Neural cell (in vitro differentiated cells): ENCODE data around the gene REXO1.

Source experiments
- EP300 ChIP-seq: fragments of 450-650 bp; conservative IDR thresholded peaks from 2 replicates; pipeline ENCODE4 v1.6.1; 2014; ENCODE audit warnings: antibody characterized with exemption, mild to moderate bottlenecking, moderate library complexity; ENCODE audit not compliant: poor library complexity, severe bottlenecking
- EZH2 ChIP-seq: fragments of 200-600, 300-800 bp; shearing (Covaris generic), sonication (generic); IDR thresholded peaks from 2 replicates; pipeline ENCODE4 v1.6.1; 2014; ENCODE audit warnings: antibody characterized with exemption, low read length, borderline replicate concordance, mild to moderate bottlenecking; ENCODE audit not compliant: insufficient read depth, poor library complexity, severe bottlenecking
- POLR2AphosphoS5 ChIP-seq: IDR thresholded peaks from 2 replicates; pipeline ENCODE4 v1.6.1; 2012
- SMC3 ChIP-seq: fragments of 450-650 bp; conservative IDR thresholded peaks from 2 replicates; pipeline ENCODE4 v1.6.1; 2014; ENCODE audit warnings: antibody characterized with exemption, mild to moderate bottlenecking, moderate library complexity; ENCODE audit not compliant: poor library complexity
- TAF1 ChIP-seq: IDR thresholded peaks from 2 replicates; pipeline ENCODE4 v1.6.1; 2012; ENCODE audit warnings: low read depth
- TF ChIP-seq, protein P1 (sequence below): fragments of 450-650 bp; IDR thresholded peaks from 2 replicates; pipeline ENCODE4 v1.5.1; 2014; ENCODE audit warnings: antibody characterized with exemption, mild to moderate bottlenecking, moderate library complexity; ENCODE audit not compliant: poor library complexity, severe bottlenecking

DNA sequence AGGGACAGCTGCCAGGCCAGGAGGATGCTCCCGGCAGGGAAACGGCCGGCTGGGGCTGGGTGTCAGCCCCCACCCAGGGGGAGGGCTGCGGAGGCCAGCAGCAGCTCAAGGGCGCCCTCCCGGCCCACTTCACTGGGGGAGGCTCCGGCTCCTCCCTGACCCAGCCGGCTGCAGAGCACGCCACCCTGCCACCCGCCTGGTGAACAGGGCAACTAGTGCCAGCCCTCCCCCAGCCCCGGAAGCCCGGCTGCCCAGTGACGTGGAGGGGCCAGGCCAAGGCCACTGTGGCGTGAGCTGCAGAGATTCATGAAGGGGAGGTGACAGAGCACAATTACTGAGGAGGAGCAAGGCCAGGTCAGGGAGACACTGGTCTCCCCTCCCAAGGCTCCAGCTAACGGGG is 14.7 kb downstream of the REXO1 start:
- TF ChIP-seq EZH2: no peak
- no peak for TF ChIP-seq TAF1
- no peak for TF ChIP-seq EP300
- TF ChIP-seq, protein P1, sequence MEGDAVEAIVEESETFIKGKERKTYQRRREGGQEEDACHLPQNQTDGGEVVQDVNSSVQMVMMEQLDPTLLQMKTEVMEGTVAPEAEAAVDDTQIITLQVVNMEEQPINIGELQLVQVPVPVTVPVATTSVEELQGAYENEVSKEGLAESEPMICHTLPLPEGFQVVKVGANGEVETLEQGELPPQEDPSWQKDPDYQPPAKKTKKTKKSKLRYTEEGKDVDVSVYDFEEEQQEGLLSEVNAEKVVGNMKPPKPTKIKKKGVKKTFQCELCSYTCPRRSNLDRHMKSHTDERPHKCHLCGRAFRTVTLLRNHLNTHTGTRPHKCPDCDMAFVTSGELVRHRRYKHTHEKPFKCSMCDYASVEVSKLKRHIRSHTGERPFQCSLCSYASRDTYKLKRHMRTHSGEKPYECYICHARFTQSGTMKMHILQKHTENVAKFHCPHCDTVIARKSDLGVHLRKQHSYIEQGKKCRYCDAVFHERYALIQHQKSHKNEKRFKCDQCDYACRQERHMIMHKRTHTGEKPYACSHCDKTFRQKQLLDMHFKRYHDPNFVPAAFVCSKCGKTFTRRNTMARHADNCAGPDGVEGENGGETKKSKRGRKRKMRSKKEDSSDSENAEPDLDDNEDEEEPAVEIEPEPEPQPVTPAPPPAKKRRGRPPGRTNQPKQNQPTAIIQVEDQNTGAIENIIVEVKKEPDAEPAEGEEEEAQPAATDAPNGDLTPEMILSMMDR: no peak
- no peak for TF ChIP-seq SMC3
- TF ChIP-seq POLR2AphosphoS5: no peak
